GF-D8 (cell line): ENCODE data around the gene ELOB.

ENCODE experiments used
- DNase-seq: peaks from one replicate; lab custom pipeline; 2025; lab: John Stamatoyannopoulos, UW

Gene ELOB

DNA sequence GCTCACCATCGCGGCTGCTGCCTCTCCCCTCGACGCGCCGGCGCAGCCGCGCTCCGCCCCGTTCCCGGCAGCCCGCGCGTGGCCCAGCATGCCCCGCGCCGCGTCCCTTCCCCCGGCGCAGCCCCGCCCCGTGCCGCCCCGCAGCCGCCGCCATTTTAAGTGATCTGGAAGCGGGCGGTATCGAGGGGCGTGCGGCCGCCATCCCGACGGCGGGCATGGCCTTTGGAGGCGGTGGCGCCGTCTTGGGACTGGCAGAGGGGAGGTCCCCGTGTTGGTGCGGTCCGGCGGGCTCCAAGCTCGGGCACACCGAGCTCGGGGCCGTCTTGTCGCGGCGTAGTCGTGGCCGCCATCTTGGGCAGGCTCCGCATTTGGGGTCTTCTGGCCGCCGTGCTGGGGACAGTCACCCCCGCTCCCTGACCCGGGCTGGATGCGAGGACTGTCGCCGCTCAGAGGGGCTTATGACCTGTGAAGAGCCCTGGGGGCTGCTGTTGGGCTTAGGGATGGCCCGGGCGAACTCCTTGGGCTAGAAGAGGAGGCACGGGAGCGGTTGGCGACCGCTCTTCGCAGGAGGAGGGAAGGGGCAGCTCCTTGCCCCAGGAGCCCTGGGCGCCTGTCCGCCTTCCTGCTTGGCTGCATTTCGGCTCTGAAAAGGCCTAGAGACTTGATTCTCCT, at the start of gene ELOB:
Gene ELOB (minus strand): TSS at position 50 of the 672 bp plus-strand sequence. CDS start 41 bp downstream, at position 9.
- peak; percentile 40 for DNase-seq

- DNase-seq, result no peak
Observed at GRCh38 chr16:2825906-2826305, 48.8 kb upstream of the ELOB start.

- no peak for DNase-seq
Observed at GRCh38 chr16:2825049-2825742, 48.1 kb upstream of the ELOB start.

GRCh38 chr16:2824626-2825025, 47.5 kb upstream of the ELOB start:
- no peak for DNase-seq

- no peak for DNase-seq
Observed at GRCh38 chr16:2822496-2822895, 45.4 kb upstream of the ELOB start.

- DNase-seq, result no peak
Observed at GRCh38 chr16:2822158-2822495, 45.0 kb upstream of the ELOB start.

DNA sequence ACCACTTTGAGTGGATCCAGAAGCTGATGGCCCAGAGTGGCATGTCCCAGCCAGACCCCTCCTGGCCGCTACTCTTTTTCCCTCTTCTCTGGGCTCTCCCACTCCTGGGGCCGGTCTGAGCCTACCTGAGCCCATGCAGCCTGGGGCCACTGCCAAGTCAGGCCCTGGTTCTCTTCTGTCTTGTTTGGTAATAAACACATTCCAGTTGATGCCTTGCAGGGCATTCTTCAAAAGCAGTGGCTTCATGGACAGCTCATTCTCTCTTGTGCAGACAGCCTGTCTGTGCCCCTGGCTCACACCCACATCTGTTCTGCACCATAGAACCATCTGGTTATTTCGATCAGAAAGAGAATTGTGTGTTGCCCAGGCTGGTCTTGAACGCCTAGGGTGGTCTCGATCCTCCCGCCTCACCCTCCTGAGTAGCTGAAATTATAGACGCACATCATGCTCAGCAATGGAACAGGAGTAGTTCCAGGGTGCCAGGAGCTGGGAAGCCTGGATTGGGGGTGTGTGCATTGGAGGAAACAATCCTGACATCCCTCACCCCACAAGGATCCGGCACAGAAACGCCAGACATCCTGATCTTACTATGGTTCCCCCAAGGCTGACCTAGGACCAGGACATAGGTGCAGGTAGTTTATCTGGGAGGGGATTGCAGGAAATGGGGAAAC, 44.5 kb upstream of the ELOB start:
- DNase-seq, result no peak

DNA sequence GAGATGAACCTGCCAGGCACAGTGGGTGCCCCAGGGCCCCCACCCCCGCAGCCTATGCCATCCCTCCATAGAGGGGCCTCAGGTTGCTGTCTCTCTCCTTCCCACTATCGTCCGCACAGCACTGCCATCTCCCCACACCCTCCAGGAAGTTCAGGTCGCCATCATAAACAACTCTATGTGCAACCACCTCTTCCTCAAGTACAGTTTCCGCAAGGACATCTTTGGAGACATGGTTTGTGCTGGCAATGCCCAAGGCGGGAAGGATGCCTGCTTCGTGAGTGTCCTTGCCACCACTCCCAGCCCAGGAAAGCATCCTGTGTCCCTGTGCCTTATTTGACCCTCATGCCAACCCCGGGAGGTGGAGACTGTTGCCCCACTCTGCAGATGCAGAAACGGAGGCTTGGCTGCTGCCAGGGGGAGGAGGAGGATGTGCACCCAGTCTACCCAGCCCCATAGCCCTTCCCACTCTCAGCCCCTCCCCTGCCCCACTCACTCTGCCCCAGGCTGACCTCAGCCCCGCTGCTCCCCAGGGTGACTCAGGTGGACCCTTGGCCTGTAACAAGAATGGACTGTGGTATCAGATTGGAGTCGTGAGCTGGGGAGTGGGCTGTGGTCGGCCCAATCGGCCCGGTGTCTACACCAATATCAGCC, 43.9 kb upstream of the ELOB start:
- DNase-seq, result no peak

DNA sequence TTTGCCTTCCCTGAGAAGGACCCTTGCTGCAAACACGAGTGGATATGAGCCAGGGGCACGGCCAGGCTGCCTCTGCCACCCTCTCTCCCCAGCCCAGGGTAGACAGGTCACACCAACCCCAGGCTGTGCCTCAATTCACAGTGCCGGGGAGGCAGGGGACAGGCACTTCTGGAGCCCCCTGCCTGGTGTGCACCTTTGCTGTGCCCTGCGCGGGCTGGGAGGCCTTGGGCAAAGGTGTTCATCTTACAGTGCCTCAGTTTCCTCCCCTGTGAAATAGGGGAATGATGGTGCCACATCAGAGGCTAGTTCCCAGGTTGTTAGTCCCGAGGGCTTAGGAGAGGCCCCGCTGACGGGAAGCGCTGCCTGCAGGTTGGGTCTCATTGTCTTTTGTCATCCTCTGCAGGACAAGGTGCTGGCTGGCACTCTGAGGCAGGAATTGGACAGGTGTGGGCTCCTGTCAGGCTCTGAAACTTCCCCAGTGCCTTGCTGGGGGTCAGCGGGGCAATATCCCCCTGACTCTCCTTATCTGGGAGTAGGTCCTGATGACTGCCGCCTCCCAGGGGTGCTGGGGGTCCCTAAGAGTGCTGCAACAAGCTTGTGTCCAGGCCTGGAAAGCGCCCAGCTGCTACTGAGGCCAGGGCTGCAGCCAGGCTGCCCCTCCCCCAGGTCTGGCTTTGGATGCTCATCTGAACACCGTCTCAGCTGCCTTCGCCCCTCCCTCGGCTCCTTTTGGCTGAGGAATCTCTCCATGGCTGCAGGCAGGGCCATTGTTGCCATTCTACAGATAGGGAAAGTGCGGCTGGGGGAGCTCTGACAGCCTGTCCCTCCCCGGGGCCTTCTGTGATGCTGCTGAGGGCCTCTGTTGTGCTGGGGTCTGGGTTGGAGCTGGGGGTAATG, 43.1 kb upstream of the ELOB start:
- no peak for DNase-seq

DNA sequence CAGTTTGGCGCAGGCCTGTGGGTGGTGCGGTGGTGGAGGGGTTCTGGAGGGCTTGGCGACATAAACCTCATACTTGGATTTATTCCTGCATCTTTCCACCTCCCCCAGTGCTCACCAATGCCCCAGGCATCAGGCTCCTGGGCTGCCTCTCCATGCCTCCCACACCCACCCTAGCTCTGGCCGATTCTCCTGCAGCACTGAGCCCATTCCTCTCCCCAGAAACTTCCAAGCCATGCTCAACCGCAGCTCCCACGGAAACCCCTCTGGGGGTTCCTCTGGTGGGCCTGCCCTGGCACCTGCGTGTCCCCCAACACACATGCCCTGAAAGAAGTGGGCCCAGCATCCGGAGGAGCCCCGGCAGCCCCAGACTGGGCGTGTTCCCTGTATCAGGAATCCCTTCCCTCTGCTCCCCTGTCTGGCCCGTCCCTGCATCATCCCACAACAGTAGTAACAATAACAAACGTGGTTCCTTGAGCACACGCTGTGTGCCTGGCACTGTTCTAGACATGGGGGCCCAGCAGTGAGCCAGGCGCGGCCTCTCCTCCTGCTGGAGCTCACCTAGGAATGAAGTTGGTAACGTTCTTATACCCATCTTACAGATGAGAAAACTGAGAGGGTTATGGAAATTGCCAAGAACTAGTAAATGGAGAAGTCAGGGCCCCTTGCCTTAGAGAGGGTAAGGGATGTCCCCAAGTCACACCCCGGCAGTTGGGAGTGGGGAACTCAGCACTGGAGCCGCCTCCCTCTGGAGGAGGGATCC, 42.3 kb upstream of the ELOB start:
- DNase-seq, result no peak

DNA sequence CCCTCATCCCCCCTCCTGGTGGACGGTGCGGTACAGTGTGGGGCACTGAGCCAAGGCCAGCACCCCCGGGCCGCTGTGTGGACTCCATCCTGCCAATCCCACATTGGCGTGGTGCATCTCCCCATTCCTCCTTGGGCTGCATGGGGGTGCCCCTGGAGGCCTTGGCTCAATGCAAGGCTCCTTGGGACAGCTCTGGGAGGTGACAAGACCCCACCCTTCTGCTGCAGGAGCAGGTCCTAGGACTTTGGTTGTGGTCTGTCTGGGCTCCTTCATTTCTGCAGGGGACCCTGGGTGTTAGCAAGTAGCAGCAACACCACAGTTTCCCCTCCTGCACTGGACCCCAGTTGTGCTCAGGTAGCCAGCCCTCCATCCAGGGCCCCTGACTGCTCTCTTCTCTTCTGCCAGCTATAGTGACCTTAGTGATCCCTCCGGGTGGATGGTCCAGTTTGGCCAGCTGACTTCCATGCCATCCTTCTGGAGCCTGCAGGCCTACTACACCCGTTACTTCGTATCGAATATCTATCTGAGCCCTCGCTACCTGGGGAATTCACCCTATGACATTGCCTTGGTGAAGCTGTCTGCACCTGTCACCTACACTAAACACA, 41.3 kb upstream of the ELOB start:
- no peak for DNase-seq

DNA sequence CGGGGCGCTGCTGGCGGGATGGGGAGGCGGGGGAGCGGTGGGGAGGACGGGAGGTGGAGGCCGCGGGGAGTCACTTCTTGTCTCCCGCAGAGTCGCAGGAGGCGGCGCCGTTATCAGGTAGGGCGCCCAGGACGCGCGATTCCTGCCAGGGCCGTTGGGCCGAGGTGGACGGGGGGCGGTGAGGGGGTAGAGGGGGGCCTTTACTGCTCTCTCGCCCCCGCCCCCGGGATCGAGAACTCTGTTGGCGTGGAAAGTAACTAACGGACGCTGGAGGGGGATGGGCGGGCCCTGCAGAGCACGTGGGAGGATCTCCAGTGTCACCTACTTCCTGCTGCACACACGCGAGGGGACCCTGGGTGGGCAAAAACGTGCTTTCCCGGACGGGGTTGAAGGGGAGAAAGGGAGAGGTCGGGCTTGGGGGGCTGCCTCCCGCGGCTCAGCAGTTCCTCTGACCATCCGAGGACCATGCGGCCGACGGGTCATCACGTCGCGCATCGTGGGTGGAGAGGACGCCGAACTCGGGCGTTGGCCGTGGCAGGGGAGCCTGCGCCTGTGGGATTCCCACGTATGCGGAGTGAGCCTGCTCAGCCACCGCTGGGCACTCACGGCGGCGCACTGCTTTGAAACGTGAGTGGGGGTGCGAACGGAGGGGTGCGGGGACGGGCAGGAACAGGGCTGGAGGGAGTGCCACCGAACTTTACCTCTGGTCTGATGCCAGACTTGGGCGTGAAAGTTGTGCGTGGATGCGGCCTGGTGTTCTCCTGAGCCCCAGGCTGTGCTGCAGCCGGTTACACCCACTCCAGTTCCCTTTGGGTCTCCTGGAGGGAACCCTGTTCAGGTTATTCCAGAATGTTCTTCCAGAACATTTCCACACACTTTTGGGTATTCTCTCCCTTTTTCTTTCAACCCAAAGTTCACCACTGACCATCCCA, 40.5 kb upstream of the ELOB start:
- no peak for DNase-seq

- no peak for DNase-seq
Observed at GRCh38 chr16:2816751-2817339, 39.8 kb upstream of the ELOB start, which contains the start of gene PRSS21. PRSS21 (plus strand) TSS chr16:2817237; CDS start chr16:2817269, 32 bp downstream.

- DNase-seq, result no peak
Observed at GRCh38 chr16:2815299-2815771, 38.3 kb upstream of the ELOB start.

GRCh38 chr16:2814551-2815298, 37.6 kb upstream of the ELOB start:
- no peak for DNase-seq

GRCh38 chr16:2813771-2814221, 36.7 kb upstream of the ELOB start:
- no peak for DNase-seq

DNA sequence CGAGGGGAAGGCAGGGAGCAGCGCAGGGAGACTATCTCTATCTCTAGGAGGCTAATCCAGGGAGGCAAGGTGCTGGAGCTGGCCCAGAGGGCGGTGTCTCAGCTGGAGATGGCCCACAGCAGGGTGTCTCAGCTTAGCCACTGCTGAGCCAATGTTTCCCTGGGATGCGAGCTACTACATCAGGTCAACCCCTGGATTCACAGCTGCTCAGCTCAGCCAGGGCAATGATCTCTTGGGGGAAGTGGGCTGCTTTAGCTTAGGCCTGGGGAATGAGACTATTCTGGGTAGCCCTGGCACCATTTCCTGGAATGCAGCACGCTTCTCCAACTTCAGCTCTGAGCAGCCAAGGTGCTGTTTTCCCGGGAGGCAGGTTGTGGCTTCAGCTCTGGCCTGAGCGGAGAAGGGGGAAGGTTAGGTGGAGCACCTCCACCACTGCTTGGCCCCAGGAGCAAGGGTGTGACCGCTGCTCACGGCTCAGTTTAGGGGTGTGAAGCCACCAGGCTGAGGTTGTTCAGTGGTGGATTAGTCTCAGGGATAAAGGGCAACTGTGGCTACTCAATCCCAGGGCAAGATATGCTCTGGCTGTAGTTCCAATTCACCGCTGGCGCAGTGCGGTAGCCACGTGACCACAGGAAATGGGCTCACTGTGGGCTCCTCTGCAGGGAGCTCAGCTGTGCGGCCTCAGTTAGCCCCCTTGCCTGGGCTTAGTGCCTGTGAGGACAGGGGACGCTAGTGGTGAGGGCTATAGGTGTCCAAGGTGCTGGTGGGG, 34.8 kb upstream of the ELOB start:
- no peak for DNase-seq
